GM20431 (cell line): Measurements from ENCODE around the gene PTPN9.
"Not testable (repeated sequence)": the region's sequence is repeated elsewhere in the genome, so short reads cannot be mapped to it uniquely, and the experiment has no call there.

Source experiments
- in situ Hi-C: fragments of 300-500 bp; cut with MseI, MboI; formaldehyde crosslinking; loops from one replicate; pipeline ENCODE4 v1.15.0; 2020; ENCODE audit warnings: low sequenced_read_pairs; ENCODE audit not compliant: unreplicated experiment

PTPN9 gene

DNA sequence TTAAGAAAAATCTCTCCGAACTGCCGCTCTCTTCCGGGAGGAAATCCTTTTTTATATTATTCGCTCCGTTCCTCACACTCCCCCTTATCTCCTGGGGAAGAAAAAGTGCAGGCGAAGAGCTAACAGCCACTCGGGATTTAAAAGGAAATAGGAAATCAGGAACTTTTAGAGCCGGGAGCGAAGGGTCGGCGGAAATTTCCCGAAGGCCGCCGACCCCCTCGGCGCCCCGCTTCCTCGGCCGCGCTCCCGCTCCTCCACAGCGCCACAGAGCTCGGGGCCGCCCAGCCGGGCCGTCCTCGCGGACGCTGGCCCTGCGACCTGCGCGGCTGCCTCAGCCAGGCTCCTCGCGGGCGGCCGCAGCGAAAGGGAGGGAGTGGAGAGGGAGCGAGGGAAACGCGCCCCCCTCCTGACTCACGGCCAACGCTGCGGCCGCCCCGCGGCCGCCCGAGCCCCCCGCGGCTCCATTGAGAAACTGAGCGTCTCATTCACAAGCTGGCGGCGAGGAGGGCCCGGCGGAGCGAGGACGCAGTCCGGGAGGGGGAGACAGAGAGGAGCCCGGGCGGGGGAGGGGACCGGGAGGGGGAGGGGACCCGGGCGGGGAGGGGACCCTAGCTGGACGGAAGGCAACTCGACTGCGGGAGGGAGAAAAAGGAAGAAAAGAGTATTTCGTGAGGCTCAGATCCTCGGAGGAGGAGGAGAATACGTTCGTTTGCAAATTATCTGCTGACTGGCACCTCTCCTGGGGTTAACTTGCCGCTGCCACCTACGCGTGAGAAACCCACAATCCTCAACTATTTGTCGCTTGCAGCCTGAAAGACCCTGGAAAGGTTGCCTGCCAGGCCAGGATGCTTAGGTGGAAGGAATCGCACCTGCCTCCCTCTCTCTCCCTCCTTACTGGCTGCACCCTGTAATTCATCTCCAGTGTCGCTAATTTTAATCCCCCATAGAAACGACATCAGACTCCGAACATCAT is at the start of gene PTPN9:
Gene PTPN9, minus strand, starts transcription at position 368 of the 973 bp plus-strand sequence. CDS start 539 bp downstream, outside the sequence.
- in situ Hi-C loops: no loop called here

DNA sequence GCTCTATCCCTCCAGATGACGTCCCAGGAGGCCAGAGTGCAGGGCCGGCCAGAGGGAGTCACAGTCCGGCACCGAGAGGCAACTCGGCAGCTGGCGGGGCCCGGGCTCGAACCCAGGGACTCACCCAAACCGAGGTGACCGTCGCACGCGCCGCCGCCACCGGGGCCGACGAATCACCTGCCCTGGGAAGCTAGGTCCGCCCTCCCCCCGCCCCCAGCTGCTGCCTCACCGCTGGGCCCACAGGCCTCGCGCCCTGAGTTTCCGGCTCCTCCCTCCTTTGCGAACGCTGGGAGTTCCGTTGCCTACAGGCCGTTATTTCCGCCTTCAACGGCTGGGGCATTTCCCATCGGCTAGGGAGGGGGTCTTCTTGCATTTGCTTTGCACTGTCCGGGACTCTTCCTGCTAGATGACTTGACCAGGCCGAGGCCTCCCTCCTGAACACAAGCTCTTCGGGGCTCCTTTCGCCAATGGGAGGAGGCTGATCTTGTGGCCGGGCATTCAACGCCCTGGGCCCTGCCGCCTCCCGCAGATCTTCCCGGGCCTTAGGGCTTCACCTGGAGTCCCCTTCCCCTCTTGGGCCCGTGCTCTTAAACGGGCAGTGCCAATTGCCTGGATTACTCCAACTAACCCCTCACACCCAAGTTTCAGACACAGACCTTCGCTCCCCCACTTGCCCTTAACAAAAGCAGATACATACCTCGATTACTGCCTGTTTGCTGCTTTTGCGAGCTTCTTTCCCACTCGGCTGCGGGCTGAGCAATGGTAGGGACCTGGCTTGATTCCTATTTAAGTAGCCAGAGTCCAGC is 46.6 kb upstream of the PTPN9 start, which contains the start of gene SNUPN:
Gene SNUPN, minus strand, starts transcription at position 184 of the 806 bp plus-strand sequence. CDS start 4,674 bp downstream, outside the sequence.
- in situ Hi-C loops: no loop called here

DNA sequence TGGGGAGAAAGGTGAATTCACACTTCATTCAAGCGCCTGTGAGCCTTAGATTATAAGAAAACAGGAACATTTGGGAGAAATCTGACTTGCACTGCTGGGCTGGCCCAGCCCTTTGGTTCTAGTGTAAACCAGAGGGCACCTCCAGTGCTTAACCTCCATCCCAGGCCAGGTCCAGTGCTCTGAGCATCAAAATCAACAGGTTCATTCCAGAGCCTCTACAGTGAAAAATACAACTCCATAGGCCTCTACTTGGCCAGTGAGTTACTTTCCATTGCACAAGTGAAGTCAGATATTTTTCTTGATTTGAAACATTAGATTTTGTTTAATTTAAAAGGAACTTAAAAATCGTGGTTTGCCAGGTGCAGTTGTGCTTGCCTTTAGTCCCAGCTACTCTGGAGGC is 43.4 kb upstream of the PTPN9 start:
- in situ Hi-C loops: no loop called here

GRCh38 chr15:75620841-75621391 is 41.8 kb upstream of the PTPN9 start:
- in situ Hi-C loops: no loop called here

GRCh38 chr15:75620058-75620820 is 41.1 kb upstream of the PTPN9 start:
- in situ Hi-C loops: no loop called here

DNA sequence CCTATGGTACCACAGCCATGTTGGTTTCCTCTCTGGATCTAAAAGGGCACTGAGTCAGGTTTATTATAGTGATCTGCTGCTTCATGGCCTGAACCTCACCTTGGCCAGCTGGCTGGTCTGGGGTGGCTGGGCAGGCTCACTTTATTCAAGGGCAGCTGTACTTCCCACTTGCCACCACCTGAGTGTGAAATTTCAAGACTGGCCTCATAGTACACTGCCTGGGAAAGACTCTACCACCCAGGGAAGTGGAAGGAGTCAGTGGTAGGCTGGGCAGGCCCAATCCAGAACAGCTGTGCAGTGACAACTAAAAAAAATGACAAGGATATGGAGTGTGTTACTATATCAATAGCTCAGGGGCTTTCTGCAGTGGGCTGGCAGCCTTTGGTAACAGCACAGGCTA is 37.7 kb upstream of the PTPN9 start:
- in situ Hi-C loops: no loop called here

- in situ Hi-C loops: no loop called here
Observed at GRCh38 chr15:75606711-75607699, 27.9 kb upstream of the PTPN9 start.

- in situ Hi-C loops: no loop called here
Observed at GRCh38 chr15:75606026-75606425, 26.9 kb upstream of the PTPN9 start.

- in situ Hi-C loops: no loop called here
Observed at GRCh38 chr15:75599401-75599800, 20.3 kb upstream of the PTPN9 start.

- in situ Hi-C loops: no loop called here
Observed at GRCh38 chr15:75598361-75598760, 19.2 kb upstream of the PTPN9 start.

DNA sequence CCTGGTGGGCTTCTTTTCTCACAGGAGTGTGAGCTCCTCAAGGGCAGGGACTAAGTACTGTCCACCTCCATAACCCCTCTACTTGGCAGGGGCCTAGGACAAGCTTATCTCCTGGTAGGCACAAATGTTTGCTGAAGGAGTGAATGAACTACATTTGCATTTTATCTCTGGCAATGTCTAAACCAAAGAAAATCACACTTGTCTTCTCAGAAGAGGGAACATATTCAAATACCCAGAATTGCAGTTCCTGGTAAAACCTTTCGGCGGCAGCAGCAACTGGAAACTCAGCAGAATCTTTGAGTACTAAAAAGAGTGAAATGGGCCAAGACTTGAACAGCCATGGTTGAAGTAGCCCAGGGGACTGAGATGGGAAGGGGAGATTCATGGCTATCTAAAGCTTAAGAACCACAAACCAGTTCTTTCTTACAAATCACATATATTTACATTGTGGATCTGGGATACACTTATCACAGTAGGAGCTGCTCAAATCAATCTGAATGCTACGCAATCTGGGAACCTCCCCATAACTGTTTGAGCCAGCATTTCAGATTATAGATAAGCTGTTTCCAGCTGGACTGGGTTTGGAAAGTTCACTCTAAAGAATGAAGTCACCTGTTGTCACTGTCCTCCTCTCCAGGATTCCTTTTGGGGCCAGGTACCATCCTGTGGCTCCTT is 18.7 kb upstream of the PTPN9 start:
- in situ Hi-C loops: no loop called here

GRCh38 chr15:75596703-75597345 is 17.7 kb upstream of the PTPN9 start:
- in situ Hi-C loops: no loop called here

DNA sequence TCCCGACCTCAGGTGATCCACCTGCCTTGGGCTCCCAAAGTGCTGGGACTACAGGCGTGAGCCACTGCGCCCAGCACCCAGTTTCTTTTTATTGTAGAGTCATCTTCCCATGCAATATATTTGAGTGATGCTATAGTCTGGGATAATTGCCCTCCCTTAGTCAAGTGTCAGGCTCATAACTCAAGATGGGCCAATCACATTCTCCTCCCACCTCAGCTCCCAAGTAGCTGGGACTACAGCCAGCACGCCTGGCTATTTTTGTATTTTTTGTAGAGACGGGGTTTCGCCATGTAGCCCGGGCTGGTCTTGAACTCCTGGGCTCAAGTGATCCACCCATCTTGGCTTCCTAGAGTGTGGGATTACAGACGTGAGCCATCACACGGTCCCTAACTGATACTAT is 15.2 kb upstream of the PTPN9 start:
- in situ Hi-C loops: no loop called here

DNA sequence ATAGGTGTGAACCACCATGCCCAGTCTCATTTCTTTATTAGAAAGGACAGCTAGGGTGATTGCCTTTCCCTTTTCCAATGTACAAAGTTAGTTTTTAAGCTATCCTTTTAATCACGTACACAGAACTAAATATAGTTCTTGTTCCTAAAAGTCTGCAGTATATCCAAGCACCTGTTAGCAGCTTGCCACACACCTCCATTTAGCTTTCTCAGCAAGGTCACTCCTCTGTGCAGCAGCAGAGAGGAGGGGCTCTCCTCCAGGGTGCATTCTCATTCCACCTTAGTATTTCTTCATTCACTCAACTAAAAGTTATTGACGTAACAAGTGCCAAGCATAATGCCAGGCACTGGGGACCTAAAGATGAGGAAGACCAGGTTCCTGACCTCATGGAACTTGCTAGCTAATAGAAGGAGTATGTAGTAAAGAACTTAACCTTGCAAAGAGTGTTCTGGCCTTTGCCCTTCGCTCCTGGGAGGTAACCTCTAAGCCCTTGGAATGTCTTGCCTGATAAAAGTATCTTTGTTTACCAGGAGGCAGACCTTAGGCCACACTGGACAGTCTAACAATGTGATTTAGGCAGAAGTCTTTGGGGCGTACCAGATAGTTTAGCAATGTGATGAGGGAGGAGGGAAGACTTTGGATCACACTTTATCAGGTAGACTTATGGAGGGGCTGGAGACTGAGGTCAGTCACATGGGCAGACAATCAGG is 12.7 kb upstream of the PTPN9 start:
- in situ Hi-C loops: no loop called here

DNA sequence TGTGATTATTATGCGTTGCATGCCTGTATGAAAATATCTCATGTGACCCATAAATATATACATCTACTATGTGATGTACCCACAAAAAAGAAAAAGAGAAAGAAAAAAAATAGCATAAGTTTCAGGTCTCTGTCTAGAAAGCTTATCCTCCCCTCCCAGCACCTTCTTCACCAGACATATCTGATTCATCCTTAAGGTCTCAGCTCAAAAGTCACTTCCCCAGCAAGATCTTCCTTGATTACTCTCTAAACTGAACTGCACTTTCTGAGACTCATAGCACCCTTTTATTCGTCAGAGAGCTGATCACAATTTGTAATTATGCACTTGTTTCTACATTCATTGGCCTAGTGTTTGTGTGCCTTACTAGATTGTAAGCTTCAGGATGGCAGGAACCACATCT is 11.1 kb upstream of the PTPN9 start:
- in situ Hi-C loops: no loop called here

- in situ Hi-C loops: no loop called here
Observed at GRCh38 chr15:75589071-75589470, 10.0 kb upstream of the PTPN9 start.

DNA sequence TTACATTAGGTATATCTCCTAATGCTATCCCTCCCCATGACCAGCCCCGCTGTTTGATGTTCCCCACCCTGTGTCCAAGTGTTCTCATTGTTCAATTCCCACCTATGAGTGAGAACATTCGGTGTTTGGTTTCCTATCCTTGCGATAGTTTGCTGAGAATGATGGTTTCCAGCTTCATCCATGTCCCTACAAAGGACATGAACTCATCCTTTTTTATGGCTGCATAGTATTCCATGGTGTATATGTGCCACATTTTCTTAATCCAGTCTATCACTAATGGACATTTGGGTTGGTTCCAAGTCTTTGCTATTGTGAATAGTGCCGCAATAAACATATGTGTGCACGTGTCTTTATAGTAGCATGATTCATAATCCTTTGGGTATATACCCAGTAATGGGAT is 7.3 kb upstream of the PTPN9 start:
- in situ Hi-C loops: not testable (repeated sequence)
